Hematopoietic multipotent progenitor cell treated with erythropoietin and hydrocortisone succinate and interleukin-3 and kit ligand, for 17 days (in vitro differentiated cells): ENCODE measurements around the gene IQGAP1.

ENCODE experiments used
- DNase-seq: peaks from one replicate; pipeline ENCODE4 v3.0.0-alpha.2; 2015; ENCODE audit warnings: low spot score

The IQGAP1 gene

GRCh38 chr15:90529371-90530249, 141.6 kb downstream of the IQGAP1 start, which contains the start of gene CRTC3:
Gene CRTC3, plus strand, starts transcription at chr15:90529923. Its CDS starts 149 bp downstream, at chr15:90530072.
- DNase-seq: peak; percentile 37

- DNase-seq: peak; percentile 19
Observed at GRCh38 chr15:90530250-90531051, 142.4 kb downstream of the IQGAP1 start.

GRCh38 chr15:90531147-90531546, 143.1 kb downstream of the IQGAP1 start:
- DNase-seq: no peak

- no peak for DNase-seq
Observed at GRCh38 chr15:90535254-90535653, 147.2 kb downstream of the IQGAP1 start.

GRCh38 chr15:90539789-90540188, 151.7 kb downstream of the IQGAP1 start:
- DNase-seq: no peak

GRCh38 chr15:90540768-90541167, 152.7 kb downstream of the IQGAP1 start:
- peak; percentile 19 for DNase-seq

GRCh38 chr15:90545095-90545494, 157.1 kb downstream of the IQGAP1 start:
- DNase-seq: no peak

GRCh38 chr15:90547540-90547939, 159.5 kb downstream of the IQGAP1 start:
- no peak for DNase-seq

GRCh38 chr15:90550919-90551318, 162.9 kb downstream of the IQGAP1 start:
- DNase-seq: no peak
